Measurements from ENCODE around the gene RXRA.
A peak's percentile ranks its signal among the peaks of the same experiment; 100 is the strongest.

The RXRA gene

DNA sequence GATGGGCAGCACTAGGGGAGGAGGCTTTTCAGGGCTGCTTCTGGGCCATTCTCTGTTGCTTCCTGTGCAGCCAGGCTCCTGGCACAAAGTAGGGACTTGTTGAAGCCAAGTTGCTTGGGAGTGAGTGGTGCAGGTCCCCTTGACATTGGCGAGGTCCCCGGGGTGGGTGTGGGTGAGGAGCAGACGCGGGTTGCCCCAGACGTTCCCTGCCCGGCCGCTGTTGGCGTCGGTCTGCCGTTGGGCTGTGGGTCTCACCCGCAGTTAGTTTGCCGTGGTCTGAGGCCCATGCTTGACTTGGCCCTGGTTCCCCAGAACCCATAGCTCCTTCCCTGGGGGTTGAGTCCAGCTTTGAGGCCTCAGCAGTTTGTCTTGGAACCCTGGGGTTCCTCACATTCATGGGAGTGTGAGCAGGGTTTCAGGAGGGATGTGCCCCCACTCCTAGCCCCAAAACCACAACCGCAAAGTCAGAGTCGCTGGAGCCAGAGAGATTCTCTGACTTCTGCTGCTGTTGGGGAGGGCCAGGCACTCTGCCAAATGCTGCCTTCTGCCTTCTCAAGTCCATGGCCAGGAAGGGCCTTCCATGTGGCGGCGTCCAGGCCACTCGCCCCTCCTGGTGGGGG lies 77.5 kb downstream of the RXRA start:
- no peak overlapping the region for H3K4me3 ChIP-seq (ENCODE audit: control insufficient read depth, low read depth, low read length)
- peak; percentile 91 for DNase-seq (ENCODE audit: low read depth)
- TF ChIP-seq, protein P1, sequence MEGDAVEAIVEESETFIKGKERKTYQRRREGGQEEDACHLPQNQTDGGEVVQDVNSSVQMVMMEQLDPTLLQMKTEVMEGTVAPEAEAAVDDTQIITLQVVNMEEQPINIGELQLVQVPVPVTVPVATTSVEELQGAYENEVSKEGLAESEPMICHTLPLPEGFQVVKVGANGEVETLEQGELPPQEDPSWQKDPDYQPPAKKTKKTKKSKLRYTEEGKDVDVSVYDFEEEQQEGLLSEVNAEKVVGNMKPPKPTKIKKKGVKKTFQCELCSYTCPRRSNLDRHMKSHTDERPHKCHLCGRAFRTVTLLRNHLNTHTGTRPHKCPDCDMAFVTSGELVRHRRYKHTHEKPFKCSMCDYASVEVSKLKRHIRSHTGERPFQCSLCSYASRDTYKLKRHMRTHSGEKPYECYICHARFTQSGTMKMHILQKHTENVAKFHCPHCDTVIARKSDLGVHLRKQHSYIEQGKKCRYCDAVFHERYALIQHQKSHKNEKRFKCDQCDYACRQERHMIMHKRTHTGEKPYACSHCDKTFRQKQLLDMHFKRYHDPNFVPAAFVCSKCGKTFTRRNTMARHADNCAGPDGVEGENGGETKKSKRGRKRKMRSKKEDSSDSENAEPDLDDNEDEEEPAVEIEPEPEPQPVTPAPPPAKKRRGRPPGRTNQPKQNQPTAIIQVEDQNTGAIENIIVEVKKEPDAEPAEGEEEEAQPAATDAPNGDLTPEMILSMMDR (conservative IDR thresholded peaks at IDR 0.05; ENCODE audit: control insufficient read depth, insufficient read depth, low read depth, low read length): no peak

DNA sequence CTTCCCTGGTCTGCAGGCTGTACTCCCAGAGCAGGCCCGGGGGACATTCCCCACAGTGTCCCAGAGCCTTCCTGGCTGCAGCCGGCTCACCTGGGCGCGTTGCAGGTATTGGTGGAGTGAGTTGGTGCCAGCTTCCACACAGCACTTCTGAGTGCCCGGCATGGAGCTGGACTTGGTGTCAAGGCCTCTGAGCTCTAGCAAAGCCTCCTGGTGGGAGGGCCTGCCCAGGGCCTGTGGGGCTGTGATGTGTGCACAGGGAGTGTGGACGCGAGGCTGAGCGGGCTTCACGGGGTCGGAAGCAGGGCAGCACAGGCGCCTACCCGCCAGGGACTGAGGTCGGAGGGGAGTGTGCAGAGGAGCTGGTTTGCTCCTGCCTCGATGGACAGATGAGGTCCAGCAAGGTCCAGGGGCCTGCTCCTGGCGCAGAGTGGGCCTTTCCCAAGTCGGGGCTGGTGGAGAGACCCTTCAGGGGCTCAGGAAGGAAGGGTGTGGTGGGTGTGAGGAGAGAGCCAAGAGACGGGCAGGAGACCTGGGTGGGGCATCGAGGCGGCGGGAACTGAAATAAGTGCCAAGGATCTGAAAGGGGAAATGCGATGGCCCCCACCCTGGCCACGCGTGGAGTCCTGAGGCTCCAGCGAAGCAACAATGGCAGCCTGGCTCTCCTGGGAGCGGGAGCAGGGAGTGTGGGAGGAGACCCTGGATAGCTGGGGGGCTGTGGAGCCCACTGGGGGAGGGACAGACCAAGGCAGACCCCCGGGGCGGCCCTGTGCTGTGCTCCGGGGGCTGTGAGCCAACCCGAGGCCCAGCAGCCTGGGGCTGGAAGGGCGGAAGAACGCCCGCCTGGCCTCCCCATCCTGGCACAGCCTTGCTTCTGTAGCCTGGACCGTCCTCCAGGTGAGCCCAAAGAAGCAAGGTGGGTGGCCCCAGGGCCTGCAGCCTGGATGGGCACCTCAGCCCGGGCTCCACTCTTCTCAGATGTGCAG lies 78.4 kb downstream of the RXRA start:
- no peak for DNase-seq (ENCODE audit: low read depth)
- TF ChIP-seq, protein P1 (conservative IDR thresholded peaks at IDR 0.05; ENCODE audit: control insufficient read depth, insufficient read depth, low read depth, low read length): no peak
- no peak overlapping the region for H3K4me3 ChIP-seq (ENCODE audit: control insufficient read depth, low read depth, low read length)

DNA sequence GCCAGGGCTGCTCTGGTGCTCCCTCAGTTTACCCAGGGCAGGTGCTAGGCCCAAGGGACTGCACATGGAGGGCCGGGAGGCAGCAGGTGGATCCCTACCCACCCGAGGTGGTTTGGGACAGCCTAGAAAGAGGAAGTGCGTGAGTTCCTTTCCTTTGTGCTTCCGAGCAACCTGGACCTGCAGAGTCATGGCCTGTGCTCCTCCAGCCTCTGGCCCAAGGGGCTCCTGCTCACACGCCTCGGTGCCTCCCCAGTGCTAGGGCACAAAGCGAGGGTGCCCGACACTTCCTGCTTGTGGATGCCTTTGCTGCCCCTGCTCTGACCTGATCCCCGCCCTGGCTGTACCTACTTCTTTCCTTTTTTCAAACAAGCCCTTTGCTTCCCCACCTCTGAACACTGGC lies 79.3 kb downstream of the RXRA start:
- DNase-seq (ENCODE audit: low read depth): no peak
- no peak overlapping the region for H3K4me3 ChIP-seq (ENCODE audit: control insufficient read depth, low read depth, low read length)
- TF ChIP-seq, protein P1 (conservative IDR thresholded peaks at IDR 0.05; ENCODE audit: control insufficient read depth, insufficient read depth, low read depth, low read length): no peak

DNA sequence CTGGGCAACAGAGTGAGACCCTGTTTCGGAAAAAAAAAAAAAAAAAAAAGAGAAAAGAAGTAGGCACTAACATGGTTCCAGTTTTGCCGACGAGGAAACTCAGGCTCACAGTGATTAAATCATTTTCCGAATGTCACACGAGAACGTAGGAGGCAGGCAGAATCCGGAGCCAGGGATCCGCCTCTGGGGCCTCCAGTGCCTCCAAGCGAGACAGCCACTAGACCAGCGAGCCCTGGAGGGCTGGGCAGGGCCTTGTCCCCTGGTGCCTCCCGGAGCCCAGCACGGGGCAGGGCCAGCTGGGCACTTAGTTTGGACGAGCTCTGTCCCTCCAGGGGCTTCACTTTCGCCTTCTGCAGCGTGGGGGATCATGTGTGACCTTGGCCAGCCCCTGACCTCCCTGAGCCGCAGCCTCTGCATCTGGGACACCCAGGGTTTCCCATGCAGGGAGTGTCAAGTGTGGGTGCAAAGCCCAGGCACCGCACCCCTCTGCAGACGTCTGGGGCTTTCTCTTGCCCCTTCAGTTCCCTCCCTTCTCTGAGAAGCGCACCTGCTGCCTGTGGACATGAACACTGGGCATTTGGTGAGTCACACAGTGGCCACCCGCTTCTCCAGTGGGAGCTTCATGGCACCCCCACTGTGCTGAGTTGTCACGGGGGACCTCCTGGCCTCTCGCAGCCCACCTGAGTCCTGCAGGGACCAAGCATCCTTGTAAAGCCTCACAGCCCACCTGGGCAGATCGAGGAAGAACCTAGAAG lies 80.3 kb downstream of the RXRA start:
- TF ChIP-seq, protein P1 (conservative IDR thresholded peaks at IDR 0.05; ENCODE audit: control insufficient read depth, insufficient read depth, low read depth, low read length): no peak
- peak; percentile 22 for DNase-seq (ENCODE audit: low read depth)
- H3K4me3 ChIP-seq (ENCODE audit: control insufficient read depth, low read depth, low read length): no peak overlapping the region

DNA sequence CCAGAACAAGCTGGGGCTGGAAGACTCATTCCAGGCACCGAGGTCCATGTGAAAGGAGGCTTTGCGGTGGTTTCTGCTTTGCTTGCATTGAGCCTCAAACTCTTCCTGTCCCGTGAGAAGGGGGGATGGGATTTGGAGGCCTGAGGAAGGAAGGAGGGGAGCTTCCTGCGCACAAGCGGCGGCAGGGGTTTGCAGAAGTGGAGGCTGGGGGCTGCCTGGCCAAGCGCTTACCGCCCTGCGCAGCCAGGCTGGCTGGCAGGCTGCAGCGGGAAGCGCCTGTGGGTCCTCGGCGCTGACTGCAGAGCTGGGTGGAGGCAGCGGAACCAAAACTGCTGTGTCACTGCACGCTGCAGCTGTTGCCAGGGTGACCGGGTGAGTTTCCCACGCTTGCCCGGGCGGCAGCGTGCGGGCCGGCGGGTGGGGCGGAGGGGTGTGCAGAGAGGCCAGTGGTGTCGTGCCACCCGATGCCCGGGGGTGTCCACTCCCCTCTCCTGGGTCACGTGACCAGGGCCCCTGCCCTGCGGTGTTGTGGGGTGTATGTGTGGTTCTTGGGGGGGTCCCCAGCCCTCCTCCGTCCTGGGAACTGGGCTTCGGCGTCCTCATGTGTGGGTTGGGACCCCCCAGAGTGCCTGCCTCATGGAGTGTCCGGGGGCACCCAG lies 81.0 kb downstream of the RXRA start:
- H3K4me3 ChIP-seq (ENCODE audit: control insufficient read depth, low read depth, low read length): peak overlapping the region; percentile 15
- TF ChIP-seq, protein P1 (conservative IDR thresholded peaks at IDR 0.05; ENCODE audit: control insufficient read depth, insufficient read depth, low read depth, low read length): no peak
- peak; percentile 89 for DNase-seq (ENCODE audit: low read depth)

DNA sequence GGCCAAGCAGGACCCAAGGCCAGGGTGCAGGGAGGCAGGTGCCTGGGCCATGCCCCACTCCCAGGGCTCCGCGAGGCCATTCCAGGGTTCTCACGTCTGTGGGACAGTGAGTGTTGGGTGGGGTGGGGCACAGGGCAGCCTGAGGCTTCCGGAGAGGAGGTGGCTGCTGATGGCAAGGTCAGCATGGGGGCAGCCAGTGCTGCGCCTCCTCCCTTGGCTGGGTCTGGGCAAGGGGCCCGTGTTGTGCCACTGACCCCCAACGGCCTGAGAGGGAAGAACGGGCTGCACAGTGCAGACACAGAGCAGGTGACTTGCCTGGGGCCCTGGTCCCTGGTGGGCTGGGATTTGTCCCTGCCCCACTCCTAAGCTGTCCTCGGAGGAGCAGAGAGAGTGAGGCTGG lies 82.1 kb downstream of the RXRA start:
- H3K4me3 ChIP-seq (ENCODE audit: control insufficient read depth, low read depth, low read length): no peak overlapping the region
- no peak for DNase-seq (ENCODE audit: low read depth)
- TF ChIP-seq, protein P1 (conservative IDR thresholded peaks at IDR 0.05; ENCODE audit: control insufficient read depth, insufficient read depth, low read depth, low read length): no peak
